ENCODE measurements around the gene INSIG2.

Gene INSIG2

DNA sequence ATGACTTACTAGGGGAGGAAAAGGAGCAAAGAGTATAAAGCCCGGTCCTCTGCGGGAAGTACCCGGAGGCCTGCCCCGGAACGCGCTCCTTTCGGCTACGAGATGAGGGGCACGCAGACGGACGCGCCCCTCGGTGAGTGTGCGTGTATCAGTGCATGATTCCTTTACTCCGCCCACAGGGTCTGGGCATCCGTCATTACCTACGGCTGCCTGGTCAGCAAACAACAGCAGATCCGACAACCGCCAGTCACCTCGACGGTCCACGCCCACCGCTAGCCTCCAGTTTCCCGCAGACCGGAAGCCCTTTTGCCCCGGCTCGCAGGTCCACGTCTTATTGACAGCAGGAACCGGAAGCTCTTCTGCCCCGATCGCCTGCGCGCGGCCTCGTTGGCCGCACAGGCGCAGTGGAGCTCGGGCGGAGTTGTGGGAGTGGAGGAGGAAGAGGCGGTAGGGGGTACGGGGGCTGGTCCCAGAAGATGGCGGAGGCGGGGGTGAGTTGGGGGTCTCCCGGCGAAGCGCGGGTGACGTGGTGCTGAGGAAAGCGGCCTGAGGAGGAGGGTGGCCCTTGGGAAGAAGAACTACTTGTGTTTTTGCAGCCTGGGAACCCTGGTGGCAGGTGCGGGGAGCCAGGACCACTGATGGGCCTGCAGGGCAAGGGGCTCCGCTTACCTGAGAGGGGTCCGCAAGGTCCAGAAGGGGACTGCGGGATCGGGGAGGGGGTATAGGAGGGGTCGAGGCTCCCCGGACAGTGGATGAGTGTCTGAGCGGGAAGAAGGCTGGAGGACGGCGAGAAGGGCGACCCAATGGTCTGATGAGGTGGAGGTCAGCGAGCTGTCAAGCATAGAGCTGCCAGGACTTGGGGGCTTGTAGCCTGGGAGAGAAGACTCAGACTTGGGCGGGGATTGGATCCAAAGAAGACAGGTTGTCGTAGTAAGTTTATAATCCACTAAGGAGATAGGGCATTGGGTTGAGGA, at the start of gene INSIG2:
TSS of gene INSIG2 (plus strand) at position 421 of the 974 bp plus-strand sequence. CDS start 8,086 bp downstream, outside the sequence.
- peak; percentile 95 for DNase-seq

DNA sequence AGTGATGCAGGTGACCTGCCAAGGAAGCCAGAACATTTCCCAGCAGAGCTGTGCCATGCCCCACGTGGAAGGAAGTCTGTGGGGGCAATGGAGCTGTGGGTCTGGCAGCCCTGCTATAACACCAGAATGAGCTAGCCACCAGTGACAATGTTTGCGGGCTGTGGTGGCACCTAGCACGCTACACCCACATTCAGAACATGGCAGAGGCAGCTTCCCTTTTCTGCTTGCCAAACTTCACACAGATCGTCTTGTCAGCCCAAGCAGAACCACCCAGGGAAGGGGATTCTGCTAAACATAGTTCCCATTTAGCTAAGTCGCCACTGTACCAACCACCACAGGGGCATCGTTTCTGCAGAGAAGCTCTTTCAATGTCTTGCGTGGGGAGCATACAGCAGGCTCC, 47.4 kb upstream of the INSIG2 start:
- DNase-seq = no peak

DNA sequence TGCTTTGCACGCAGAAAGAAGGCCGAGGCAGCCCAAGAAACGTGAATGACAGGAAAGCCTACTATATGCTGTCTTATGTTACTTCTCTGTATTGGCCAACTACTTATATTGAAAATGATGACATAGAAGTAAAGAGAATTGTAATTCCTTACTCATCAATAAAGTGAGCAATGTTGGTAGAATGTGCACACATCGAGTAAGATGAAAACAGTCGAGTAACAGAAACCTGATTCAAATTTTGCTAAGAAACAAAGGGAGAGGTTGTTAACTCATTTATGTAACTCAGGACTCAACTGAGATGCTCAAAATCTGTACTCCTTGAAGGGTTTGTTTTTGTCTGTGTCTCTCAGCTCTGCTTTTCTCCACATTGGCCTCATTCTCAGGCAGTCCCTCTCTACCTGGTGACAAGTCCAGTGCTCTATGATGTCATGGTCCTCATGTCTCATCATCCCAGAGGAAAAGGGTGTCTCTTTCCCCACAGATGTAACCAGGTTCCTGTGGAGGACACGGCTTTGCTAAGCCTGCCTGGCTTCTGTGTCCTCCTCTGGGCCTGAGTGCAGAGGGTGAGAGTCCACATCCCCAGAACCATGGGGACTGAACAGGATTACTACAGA, 44.1 kb upstream of the INSIG2 start:
- DNase-seq = no peak

DNA sequence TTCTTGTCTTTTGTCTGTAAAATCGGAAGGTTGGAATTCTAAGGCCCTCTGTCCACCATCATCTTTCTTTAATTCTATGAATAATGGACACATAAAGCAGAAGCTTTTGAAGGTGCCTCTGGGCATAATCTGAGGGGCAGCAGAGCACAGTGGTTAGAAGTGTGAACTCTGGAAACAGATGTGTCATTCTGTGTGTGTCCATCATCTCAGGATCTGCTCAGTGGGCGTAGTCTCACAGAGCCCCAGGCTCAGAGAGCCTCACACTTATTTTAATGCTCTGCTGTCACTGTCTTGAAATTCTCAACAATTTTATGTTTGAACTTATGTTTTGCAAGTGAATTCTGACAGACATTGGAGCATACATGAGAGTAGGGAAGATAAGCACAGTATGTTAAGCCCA, 43.4 kb upstream of the INSIG2 start:
- no peak for DNase-seq

DNA sequence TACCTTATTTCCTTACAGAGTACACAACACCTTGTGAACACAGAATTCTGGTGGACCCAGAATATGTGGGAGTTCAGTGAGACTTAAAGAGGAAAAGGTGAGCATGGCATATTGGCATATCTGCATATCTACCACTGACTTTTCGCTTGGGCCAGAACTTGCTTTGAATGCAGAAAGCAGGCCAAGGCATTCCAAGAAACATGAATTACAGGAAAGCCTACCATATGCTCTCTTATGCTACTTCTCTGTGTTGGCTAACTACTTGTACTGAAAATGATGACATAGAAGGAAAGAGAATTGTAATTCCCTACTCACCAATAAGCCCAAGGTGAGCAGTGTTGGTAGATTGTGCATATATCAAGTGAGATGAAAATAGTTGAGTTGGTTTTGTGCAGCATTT, 43.0 kb upstream of the INSIG2 start:
- DNase-seq = no peak

DNA sequence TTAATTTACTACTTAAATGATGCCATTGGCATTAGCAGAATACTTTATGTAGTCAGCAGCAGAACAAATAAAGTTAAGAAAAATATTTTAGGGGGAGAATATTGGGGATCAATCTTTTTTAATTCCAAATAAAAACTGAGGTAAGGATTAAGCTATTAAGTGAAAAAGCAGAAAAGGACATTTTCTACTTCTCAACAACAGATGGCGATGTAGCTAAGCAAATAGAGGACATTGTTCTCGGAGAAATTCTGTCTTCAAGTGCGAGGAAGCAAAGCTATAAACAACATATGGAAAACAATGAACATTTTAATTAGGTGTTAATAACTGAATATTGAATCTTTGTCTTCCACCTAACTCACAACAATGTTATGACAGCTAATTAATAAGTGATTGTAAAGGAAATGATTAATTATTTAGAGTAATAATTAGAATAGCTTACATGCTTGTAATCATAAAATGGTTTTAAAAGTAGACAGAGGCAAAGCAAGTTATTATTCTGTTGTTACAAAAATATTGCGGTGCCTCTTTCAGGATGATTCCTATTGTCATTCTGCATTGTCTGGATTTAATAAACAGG, 41.5 kb upstream of the INSIG2 start:
- no peak for DNase-seq

DNA sequence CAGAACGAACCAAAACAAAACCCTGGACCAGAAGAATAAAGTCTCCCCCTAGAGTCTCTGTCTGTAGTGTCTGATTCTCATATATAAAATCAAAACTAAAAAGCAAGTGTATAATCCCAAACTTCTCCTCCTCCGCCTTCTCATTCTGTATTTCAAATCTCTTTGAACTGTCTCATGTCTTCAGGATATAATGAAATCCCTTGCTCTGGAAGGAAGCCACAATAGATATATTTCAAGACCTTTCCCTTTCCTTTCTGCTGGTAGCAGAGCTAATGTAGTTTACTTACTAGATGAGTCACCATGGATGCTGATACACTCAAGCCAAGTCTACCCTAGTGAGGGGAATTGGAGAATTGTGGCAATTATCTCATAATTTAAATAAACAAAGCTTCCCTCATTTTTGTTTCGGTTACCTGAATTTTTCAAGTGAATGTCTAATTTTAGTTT, 40.9 kb upstream of the INSIG2 start:
- no peak for DNase-seq

DNA sequence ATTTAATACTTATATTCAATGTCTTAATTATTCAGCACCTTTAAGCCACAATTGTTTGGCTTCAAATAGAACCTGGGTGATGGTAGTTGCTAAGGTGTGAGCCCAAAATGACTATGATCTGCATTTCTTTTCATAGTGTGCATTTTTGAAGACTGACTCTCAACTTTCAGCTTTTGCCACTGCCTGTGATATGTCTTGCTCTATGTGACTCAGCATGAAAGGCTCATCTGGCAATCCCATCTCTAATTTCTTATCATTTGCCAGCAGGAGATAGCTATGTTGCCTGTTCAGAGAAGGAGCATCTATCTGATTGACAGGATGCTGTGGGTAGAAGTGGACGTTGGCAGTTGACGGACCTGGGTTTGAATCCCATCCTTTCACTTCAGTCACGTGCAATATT, 39.9 kb upstream of the INSIG2 start:
- DNase-seq = no peak

DNA sequence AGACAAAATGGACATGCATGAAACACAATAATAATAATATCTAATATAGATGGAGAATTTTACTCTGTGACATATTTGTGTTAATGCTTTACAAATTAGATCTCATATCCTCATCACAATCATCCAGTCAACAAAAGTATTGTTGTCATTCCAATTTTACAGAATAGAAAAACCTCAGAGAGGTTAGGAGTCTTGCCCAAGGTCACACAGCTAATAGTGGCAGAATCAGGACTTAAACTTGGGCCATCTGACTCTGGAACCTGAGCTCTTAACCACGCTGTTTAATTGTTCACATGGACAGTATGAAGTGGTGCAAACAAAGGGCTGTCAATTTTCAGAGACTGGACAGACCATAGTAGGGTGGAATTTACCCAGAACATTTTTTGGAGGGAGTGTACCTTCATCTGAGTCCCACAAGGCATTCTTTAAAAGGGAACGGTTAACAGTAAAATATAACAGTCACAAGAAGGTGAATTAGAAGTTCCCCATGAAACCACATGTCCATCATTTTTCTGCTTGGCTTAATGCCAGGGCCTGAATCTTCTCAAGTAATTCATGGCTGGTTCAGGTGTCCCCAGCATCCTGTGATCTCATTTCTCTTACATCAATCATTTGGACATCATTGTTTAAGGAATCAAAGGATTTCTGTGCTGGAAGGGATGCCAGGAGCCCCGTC, 39.0 kb upstream of the INSIG2 start:
- no peak for DNase-seq

DNA sequence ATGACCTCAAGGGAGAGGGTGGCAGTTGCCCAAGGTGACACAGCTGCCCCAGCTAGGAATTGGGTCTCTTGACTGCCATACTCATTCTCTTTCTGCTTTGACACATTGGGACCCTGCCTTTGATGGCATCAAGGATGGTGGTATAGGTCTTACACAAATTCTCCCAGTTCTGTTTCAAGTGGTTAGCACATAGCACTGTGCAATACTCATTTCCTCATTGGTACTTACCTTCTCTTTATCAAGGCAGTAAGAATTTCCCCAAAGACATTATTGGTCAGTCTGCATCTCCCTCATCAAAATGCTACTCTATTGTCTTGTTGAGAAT, 38.5 kb upstream of the INSIG2 start:
- DNase-seq = no peak

DNA sequence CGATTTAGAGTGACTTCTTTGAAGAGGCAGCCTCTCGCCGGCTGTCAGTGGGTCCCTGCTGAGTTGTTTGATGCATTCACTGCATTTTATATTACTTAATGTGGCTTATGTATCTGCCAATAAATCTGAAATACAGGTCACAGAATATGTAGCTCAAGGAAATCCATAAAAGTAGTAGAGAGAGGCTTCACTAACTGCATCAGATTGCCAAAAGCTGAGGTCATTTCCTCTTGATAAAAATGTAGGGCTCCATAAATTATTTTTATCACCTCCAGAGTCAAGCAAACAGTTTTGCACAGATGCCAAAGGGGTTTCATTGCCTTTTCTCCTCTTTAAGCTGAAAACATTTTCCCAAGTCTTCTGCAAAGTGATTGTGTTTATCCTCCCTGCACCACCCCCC, 37.9 kb upstream of the INSIG2 start:
- DNase-seq = no peak

DNA sequence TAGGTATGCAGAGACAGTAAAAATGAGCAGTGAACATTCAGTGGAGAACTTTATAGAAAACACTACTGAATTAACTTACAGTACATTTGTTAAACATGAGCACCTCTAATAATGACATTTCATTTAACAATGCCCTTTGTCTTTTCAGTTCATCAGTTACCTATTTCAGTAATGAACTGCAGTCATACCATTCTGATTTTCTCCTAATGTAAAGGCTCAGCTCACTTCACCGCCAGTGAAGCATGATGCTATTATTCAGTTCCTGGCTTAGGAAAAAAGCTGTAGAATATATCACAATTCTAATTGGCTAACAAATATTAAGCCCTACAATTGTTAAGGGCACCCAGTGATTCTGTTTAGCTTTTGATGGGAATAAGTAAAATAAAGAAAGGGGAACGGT, 37.3 kb upstream of the INSIG2 start:
- no peak for DNase-seq

DNA sequence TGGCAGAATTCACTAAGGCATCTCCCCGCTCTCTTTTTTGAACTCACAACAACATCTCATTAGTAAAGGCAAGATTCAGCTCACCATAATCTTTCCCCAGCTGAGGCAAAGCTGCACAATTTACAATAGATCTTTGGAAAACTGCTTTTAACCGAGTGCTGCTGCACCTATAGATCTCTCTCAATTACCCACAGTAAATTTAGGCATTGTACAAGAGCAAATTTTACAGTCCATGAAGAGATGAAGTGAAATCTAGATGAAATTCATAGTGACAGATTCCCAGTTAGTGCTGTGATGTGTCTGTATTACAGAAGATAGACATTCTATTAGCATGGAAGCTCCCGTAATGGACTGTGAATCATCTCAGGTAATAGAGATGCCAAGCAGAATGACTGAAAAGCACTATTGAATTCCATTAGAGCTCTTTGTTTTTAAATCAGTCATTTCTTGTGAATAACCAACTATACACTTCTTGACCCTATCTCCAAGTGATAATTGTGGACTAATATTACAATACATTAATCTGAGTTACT, 36.4 kb upstream of the INSIG2 start:
- DNase-seq = no peak

DNA sequence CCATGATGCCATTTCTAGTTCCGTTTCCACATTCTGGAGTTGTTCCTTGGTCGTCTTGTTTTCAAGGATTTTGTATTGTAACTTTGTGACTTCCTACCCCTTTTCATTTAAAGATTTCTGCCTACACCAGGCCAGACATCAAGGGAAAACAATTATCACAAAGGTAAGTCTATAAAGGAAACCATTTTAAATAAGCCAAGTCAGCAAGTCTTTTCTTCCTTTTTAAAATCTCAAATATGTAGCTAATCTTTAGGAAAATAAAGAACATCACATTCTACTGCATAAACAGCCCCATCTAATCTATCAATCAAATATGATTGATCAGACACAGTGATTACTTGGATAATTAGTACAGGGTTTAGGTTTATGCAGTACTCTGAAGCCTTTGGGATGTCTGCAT, 35.8 kb upstream of the INSIG2 start:
- DNase-seq = no peak

DNA sequence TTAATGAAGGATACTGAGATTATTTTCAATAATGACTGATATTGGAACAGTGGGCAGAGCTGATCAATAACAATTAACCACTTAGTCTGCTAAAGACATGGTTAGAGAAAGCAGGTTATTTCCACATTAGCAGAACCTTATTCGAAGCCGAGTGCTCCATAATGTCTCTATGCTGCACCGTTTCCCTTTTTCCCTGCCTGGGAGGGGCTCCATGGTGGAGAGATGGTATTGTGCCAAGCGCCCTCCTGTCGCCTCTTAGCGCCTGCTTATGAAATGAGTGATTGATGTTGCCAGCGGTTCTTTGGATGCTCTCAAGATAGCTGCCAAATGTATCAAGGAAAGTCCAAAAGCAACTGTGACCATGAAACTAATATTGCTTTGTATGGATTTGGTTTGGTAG, 34.6 kb upstream of the INSIG2 start:
- no peak for DNase-seq

DNA sequence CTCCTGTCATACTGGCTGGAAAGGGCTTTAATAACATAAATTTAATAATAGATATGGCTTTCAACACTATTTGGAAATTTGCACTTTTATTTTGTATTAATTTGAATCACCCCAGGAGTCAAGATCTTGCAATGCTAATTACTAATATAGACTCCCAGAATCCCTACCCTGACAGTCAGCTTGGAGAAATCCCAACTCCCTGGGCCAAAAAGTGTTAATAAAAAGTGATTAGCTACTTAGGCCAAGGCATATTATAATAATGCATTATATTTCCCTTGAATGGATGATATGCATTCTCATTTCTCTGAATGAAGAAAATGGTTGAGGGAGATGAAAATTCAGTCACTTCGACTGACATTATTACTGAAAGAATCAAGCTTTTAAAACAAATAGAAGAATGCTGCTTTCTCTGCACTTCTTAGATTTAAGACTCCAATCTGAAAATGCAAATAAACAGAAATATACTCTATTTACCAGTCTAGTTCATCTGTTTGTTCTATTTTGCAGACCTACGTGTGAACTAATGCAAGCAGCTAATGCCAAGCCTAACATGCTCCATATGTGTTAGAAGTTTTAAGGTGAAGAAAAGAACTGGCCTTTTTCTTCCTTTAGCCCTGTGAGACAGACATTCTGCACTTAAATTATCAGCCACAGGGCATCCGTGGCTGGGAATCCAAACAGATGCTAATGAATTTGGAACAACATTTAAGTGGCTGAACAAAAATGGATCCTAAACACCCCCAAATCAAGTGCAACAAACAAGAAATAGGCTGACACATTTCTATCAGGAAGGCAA, 33.9 kb upstream of the INSIG2 start:
- no peak for DNase-seq

DNA sequence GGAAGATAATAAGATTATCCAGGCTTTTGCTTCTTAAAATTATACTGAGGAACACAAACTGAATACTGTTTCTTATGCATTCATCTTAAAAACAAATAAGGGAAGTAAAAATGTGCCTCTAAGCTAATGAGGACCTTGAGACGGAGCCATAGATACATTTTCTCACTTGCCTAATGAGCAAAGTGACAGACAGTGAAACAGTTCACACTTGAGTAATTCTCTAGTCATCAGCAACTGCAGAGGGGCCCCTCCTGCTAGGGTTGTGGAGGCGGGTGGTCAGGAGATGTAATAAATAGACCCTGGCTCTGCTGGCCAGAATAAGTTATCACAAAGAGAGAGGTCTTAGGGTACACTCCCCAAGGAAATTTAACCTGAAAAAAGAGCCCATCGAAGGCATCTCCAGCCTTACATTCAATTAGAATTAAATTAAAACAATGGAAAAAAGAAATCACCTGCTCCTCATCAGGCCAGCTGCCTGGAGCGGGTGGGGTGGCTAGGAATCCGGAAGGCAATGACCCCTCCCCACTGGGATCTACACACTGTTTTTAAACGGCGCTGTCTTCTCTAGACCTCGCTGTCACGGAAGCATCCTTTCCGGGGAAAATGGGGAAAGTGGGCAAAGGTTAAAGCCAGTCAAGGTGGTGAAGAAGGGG, 32.6 kb upstream of the INSIG2 start:
- no peak for DNase-seq

DNA sequence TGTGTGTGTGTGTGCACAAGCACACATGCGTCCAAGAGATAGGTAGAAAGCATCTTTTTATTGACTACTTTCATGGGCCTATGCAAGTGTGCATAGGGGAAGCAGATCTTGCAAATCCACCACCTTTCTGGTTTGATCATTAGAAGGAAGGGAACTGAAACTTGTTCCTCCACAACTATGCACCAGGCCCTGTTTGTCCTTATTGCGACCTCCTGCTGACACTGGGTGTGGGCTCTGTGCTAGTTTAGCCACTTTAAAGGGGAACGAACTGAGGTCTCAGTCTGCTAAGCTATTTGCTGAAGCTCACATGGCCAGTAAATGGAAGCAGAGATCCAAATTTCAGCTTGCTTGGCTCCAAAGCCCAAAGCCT, 32.1 kb upstream of the INSIG2 start:
- DNase-seq = no peak

DNA sequence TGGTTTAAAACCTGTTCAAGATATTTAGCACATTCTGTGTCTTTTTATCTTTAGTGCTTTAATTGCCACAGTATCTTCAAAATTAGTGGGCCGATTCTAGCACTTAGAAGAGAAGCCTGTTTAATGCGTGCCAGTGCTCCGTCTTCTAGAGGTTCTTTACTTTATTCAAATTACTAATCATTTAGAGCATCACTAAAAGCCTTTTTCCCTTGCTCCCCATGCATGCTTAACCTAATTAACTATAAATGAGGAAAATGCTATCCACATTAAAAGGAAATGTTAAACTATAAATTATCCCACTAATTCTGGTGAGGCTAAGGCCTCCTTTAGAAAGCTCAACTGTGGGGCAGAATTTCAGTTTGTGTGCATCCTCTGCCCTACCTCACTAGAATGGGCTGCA, 31.5 kb upstream of the INSIG2 start:
- DNase-seq = no peak

DNA sequence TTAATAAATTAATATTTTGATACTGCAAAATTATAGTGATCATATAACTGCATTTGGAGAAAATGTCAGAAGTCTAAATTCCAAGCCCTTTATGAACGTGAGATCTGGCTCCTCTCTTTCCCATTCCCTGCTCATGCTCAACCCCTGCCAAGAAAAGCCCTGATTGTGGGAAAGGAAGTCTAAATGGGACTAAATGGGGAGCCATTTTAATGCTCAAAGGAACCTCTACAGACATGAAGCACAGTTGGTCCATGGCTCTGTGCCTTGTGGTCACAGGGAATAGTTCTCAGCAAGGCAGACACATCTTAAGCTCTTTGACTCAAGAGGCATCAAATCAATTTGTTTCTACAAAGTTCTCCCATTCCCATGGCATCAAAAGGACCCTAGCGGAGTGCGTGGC, 29.3 kb upstream of the INSIG2 start:
- DNase-seq = no peak

DNA sequence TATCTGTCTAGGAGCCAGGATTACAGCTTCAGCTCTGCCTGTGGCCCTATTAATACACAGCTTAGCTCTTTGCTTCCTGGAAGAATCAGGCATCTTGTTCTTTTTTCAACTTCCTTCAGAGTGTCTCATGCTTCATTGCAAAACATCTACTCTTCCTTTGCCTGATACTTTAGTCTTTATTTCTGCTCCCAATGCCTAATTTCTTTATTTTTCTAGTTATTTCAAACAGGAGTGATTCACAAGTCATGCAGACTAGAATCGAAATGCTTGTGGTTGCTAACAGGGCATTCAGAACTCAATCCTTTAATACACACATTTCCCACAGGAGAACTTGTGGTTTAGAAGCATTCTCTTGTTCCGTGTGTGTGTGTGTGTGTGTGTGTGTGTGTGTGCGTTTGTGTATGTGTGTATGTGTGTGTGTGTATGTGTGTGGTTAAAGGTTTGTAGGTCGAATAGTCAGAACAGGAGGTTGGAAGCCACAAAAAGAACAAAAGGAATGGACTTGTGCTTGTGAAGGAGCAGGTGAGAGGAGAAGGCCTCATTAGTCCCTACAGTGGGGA, 28.3 kb upstream of the INSIG2 start:
- no peak for DNase-seq
